ENCODE data around the gene LNPEP.
"Not testable (repeated sequence)": the region's sequence is repeated elsewhere in the genome, so short reads cannot be mapped to it uniquely, and the experiment has no call there.

The LNPEP gene

GRCh38 chr5:97078958-97079743, 143.3 kb downstream of the LNPEP start:
- H3K9ac ChIP-seq (ENCODE audit: low read length): no peak overlapping the region
- no peaks in the 10 kb centered on the region for H3K27me3 ChIP-seq (ENCODE audit: control insufficient read depth, insufficient read depth, low read length)
- H3K4me3 ChIP-seq (ENCODE audit: low read length): no peak overlapping the region
- H3K36me3 ChIP-seq (ENCODE audit: control insufficient read depth, insufficient read depth, low read length): no peaks in the 10 kb centered on the region
- no peaks in the 10 kb centered on the region for H3K4me1 ChIP-seq (ENCODE audit: control insufficient read depth, insufficient read depth, low read length)
- no peak overlapping the region for H3K27ac ChIP-seq (ENCODE audit: low read depth, low read length)

DNA sequence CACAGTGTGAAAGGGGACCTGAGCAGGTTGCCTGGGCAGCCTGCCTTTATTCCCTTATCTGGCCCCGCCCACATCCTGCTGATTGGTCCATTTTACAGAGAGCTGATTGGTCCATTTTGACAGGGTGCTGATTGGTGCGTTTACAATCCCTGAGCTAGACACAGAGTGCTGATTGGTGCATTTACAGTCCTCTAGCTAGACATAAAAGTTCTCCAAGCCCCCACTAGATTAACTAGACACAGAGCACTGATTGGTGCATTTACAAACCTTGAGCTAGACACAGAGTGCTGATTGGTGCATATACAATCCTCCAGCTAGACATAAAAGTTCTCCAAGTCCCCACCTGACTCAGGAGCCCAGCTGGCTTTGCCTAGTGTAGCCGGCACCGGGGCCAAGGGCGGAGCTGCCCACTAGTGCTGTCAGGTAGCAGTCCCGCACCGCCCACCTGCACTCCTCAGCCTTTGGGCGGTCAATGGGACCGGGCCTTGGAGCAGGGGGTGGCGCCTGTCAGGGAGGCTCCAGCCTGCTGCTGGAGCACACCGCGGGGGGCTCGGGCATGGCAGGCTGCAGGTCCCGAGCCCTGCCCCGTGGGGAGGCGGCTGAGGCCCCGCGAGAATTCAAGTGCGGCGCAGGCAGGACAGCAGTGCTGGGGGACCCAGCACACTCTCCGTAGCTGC, 149.0 kb downstream of the LNPEP start:
- H3K27me3 ChIP-seq (ENCODE audit: control insufficient read depth, insufficient read depth, low read length); H3K4me1 ChIP-seq (ENCODE audit: control insufficient read depth, insufficient read depth, low read length); H3K27ac ChIP-seq (ENCODE audit: low read depth, low read length); H3K36me3 ChIP-seq (ENCODE audit: control insufficient read depth, insufficient read depth, low read length); H3K9ac ChIP-seq (ENCODE audit: low read length); H3K4me3 ChIP-seq (ENCODE audit: low read length): not testable (repeated sequence)

GRCh38 chr5:97085459-97086181, 149.7 kb downstream of the LNPEP start:
- Histone ChIP-seq H3K4me1 (ENCODE audit: control insufficient read depth, insufficient read depth, low read length) (no peaks in the 10 kb centered on the region), H3K36me3 (ENCODE audit: control insufficient read depth, insufficient read depth, low read length) (no peaks in the 10 kb centered on the region), H3K9ac (ENCODE audit: low read length) (no peak overlapping the region), H3K27me3 (ENCODE audit: control insufficient read depth, insufficient read depth, low read length) (no peaks in the 10 kb centered on the region), H3K4me3 (ENCODE audit: low read length) (no peak overlapping the region), H3K27ac (ENCODE audit: low read depth, low read length) (no peak overlapping the region)
